Measurements from ENCODE around the gene ITGB8.

ITGB8 gene

DNA sequence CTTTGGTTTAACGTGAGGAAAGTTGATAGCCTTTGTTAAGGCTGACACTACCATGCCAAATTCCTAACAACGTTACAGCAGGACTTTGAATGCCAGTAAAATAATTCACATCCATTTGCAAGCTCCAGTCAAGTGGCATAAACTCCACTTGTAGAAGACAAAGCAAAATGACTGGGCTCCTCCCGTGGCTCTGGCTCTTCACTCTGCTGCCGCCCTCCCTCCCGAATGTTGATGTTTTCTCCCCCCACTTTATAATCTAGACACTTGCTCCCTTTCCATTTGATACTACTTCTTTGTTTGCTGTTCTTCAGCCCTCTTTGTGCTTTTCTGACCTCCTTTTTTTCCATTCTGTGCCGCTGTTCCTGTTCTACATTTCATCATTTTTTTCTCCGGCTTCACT, 22.8 kb upstream of the ITGB8 start:
- TF ChIP-seq, protein P1, sequence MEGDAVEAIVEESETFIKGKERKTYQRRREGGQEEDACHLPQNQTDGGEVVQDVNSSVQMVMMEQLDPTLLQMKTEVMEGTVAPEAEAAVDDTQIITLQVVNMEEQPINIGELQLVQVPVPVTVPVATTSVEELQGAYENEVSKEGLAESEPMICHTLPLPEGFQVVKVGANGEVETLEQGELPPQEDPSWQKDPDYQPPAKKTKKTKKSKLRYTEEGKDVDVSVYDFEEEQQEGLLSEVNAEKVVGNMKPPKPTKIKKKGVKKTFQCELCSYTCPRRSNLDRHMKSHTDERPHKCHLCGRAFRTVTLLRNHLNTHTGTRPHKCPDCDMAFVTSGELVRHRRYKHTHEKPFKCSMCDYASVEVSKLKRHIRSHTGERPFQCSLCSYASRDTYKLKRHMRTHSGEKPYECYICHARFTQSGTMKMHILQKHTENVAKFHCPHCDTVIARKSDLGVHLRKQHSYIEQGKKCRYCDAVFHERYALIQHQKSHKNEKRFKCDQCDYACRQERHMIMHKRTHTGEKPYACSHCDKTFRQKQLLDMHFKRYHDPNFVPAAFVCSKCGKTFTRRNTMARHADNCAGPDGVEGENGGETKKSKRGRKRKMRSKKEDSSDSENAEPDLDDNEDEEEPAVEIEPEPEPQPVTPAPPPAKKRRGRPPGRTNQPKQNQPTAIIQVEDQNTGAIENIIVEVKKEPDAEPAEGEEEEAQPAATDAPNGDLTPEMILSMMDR (conservative IDR thresholded peaks at IDR 0.05; ENCODE audit: low read depth, low read length) = no peak
- no peak overlapping the region for H3K27ac ChIP-seq
- H3K4me1 ChIP-seq (ENCODE audit: low read depth, poor library complexity, severe bottlenecking) = peaks cover 69% of the 10 kb centered on the region
- no peak overlapping the region for H2AFZ ChIP-seq (ENCODE audit: low read depth)
- H4K20me1 ChIP-seq (ENCODE audit: insufficient read depth) = no peaks in the 10 kb centered on the region
- H3K36me3 ChIP-seq (ENCODE audit: insufficient read depth) = no peaks in the 10 kb centered on the region
- H3K79me2 ChIP-seq (ENCODE audit: insufficient read depth, low read depth) = no peaks in the 10 kb centered on the region
- no peak overlapping the region for H3K4me3 ChIP-seq (IDR thresholded peaks at IDR 0.05; ENCODE audit: insufficient read depth, low read depth, low read length)
- no peak overlapping the region for H3K9ac ChIP-seq
- no peaks in the 10 kb centered on the region for H3K27me3 ChIP-seq (ENCODE audit: insufficient read depth, low read depth)
- H3K4me2 ChIP-seq = no peak overlapping the region; the same call in 1 of the 2 replicates

DNA sequence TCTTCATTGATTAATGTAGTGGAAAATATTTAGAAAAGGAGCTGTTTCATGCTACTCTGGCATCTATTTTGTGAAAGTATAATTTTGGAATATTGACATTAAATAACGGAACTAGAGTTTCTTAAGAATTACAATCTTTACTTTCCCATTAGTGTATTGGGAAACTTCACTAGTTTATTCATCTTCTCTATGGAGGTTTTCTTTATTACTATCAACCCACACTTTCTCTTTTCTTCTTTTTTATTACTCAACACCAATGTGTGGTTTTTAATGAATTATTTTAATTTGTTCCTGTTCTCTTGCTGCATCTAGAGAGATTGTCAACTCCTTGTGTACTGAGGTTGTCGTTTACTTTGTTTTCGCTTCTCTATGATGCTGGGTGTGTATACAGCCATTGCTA, 20.4 kb upstream of the ITGB8 start:
- Histone ChIP-seq H4K20me1 (ENCODE audit: insufficient read depth) (no peaks in the 10 kb centered on the region), H2AFZ (ENCODE audit: low read depth) (no peak overlapping the region), H3K79me2 (ENCODE audit: insufficient read depth, low read depth) (no peaks in the 10 kb centered on the region), H3K36me3 (ENCODE audit: insufficient read depth) (no peaks in the 10 kb centered on the region), H3K4me1 (ENCODE audit: low read depth, poor library complexity, severe bottlenecking) (peaks cover 84% of the 10 kb centered on the region), H3K9ac (no peak overlapping the region), H3K27ac (no peak overlapping the region), H3K4me2 (peak overlapping the region; percentile 30; the same call in 1 of the 2 replicates), H3K27me3 (ENCODE audit: insufficient read depth, low read depth) (no peaks in the 10 kb centered on the region), H3K4me3 (IDR thresholded peaks at IDR 0.05; ENCODE audit: insufficient read depth, low read depth, low read length) (no peak overlapping the region)
- TF ChIP-seq, protein P1 (conservative IDR thresholded peaks at IDR 0.05; ENCODE audit: low read depth, low read length) = no peak

DNA sequence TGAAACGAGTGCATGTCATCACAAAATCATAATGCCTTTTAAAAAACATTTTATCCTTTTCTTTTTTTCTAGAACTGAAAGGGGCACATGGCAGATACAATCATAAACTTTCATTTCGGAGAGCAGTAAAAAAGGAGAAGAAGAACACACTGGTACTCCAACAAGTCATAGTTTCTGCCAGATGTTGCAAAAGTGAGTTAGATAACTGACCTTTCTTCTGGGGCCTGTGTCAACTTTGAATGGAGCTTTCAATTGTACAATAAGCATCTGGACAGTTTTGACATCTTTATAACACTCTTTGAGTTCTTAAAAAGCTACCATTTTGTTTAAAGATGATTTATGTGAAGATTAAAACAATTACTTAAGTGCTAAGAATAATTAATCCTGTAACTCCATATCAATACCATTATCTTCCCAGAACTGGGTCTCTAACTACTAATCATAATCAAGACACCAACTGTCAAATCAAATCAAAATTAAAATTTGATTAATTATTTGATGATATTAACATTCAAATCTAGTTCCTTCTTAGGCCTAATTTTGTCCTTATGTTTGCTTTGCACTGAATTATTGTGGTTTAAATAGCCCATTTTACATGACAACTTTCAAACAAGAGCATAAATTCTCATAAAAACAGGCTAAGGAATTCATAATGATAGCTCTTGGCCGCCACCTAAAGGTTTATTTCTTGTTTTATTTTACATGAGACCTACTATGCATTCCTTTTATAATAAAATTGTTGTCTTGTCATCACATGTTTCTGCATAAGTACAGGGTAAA, 19.5 kb upstream of the ITGB8 start:
- H3K4me1 ChIP-seq (ENCODE audit: low read depth, poor library complexity, severe bottlenecking) = peaks cover 79% of the 10 kb centered on the region
- H3K27ac ChIP-seq = peak overlapping the region; percentile 9; the same call in 1 of the 2 replicates
- TF ChIP-seq, protein P1 (conservative IDR thresholded peaks at IDR 0.05; ENCODE audit: low read depth, low read length) = peak; percentile 77
- H2AFZ ChIP-seq (ENCODE audit: low read depth) = peak overlapping the region; percentile 28; the same call in 1 of the 2 replicates
- no peak overlapping the region for H3K9ac ChIP-seq
- H3K27me3 ChIP-seq (ENCODE audit: insufficient read depth, low read depth) = no peaks in the 10 kb centered on the region
- no peak overlapping the region for H3K4me3 ChIP-seq (IDR thresholded peaks at IDR 0.05; ENCODE audit: insufficient read depth, low read depth, low read length)
- no peaks in the 10 kb centered on the region for H3K36me3 ChIP-seq (ENCODE audit: insufficient read depth)
- H3K79me2 ChIP-seq (ENCODE audit: insufficient read depth, low read depth) = no peaks in the 10 kb centered on the region
- peak overlapping the region; percentile 30 for H3K4me2 ChIP-seq
- no peaks in the 10 kb centered on the region for H4K20me1 ChIP-seq (ENCODE audit: insufficient read depth)

DNA sequence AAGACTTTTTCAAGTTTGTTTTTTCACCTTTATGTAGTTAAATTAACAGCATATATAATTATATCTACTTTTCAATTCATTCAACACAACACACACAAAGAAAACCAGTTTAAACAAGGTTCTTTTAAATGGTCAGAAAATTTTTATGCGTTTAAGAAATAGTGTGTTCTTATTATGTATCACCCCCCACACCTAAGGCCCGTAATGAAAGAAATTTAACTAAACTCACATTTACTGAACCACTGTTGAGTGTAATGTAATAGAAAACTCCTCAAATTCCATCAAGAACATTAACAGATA, 19.0 kb upstream of the ITGB8 start:
- Histone ChIP-seq H3K36me3 (ENCODE audit: insufficient read depth) (no peaks in the 10 kb centered on the region), H3K79me2 (ENCODE audit: insufficient read depth, low read depth) (no peaks in the 10 kb centered on the region), H3K4me1 (ENCODE audit: low read depth, poor library complexity, severe bottlenecking) (peaks cover 73% of the 10 kb centered on the region), H3K9ac (no peak overlapping the region), H3K27ac (no peak overlapping the region), H3K4me3 (IDR thresholded peaks at IDR 0.05; ENCODE audit: insufficient read depth, low read depth, low read length) (no peak overlapping the region), H3K27me3 (ENCODE audit: insufficient read depth, low read depth) (no peaks in the 10 kb centered on the region), H3K4me2 (no peak overlapping the region), H2AFZ (ENCODE audit: low read depth) (no peak overlapping the region), H4K20me1 (ENCODE audit: insufficient read depth) (no peaks in the 10 kb centered on the region)
- TF ChIP-seq, protein P1 (conservative IDR thresholded peaks at IDR 0.05; ENCODE audit: low read depth, low read length) = no peak

Data from KMS-11 (cell line).